Esophagus (tissue), 2 donors: ENCODE data around the gene ANTXR2. TPM values are rescaled to one million over a fixed set of nuclear protein-coding genes. Genes with fewer than 3 reads are reported as not detected.

Source experiments
- H3K27ac ChIP-seq, 2 donors: one replicate each; pipeline ENCODE4 v1.5.1; 2013; ENCODE audit warnings: low read depth in 2 of 2, mild to moderate bottlenecking in 2 of 2, inconsistent platforms in 1 of 2, low read length in 1 of 2, moderate library complexity in 1 of 2
- H3K27me3 ChIP-seq, 2 donors: one replicate each; pipeline ENCODE4 v1.6.1; 2013; ENCODE audit warnings: low read length in 2 of 2, control low read depth in 1 of 2, mild to moderate bottlenecking in 1 of 2; ENCODE audit not compliant: insufficient read depth in 2 of 2, control insufficient read depth in 1 of 2
- H3K36me3 ChIP-seq, 2 donors: one replicate each; pipeline ENCODE4 v1.6.1; 2013; ENCODE audit warnings: low read length in 1 of 2; ENCODE audit not compliant: control insufficient read depth in 2 of 2, insufficient read depth in 2 of 2
- H3K4me1 ChIP-seq, 2 donors: one replicate each; pipeline ENCODE4 v1.6.1; 2013; ENCODE audit warnings: low read length in 1 of 2; ENCODE audit not compliant: control insufficient read depth in 2 of 2, insufficient read depth in 2 of 2
- H3K4me3 ChIP-seq, 2 donors: one replicate each; pipeline ENCODE4 v1.5.1; 2013; ENCODE audit warnings: low read length in 2 of 2, mild to moderate bottlenecking in 2 of 2, low read depth in 1 of 2, moderate library complexity in 1 of 2
- H3K9me3 ChIP-seq, 2 donors: one replicate each; pipeline ENCODE4 v1.6.1; 2013; ENCODE audit warnings: mild to moderate bottlenecking in 2 of 2, low read depth in 1 of 2, low read length in 1 of 2, moderate library complexity in 1 of 2; ENCODE audit not compliant: control insufficient read depth in 2 of 2, insufficient read depth in 1 of 2
- WGBS, 2 donors: extraction: QIAGEN DNeasy Blood & Tissue Kit; methylation state at CpG; one replicate each; pipeline ENCODE4 v1.1.7; 2013; 5-methylcytosine and 5-hydroxymethylcytosine counted together
- polyA plus RNA-seq, 2 donors: library from polyadenylated mRNA; stranded (reverse); fragments of 200-250 nt; gene quantifications; one replicate each; pipeline ENCODE4 v1.2.3, GENCODE V29; 2013
- donor health status: healthy with polysubstance abuse.
- donor health status: Bipolar disorder and iron deficiency.

ANTXR2 gene
- polyA plus RNA-seq, 2 donors = 4.0 to 9.6 TPM

GRCh38 chr4:79877511-79877910, 195.5 kb downstream of the ANTXR2 start:
- H3K27ac ChIP-seq = no peak overlapping the region
- H3K36me3 ChIP-seq = no peaks in the 10 kb centered on the region
- H3K4me1 ChIP-seq = no peaks in the 10 kb centered on the region
- H3K9me3 ChIP-seq = no peaks in the 10 kb centered on the region
- H3K27me3 ChIP-seq = no peaks in the 10 kb centered on the region
- H3K4me3 ChIP-seq = no peak overlapping the region

- H3K36me3 ChIP-seq = no peaks in the 10 kb centered on the region
- 78 to 85% methylated on average over 4 of the region's 4 CpGs for WGBS, 2 donors
- no peak overlapping the region for H3K27ac ChIP-seq
- no peaks in the 10 kb centered on the region for H3K27me3 ChIP-seq
- no peak overlapping the region for H3K4me3 ChIP-seq
- no peaks in the 10 kb centered on the region for H3K4me1 ChIP-seq
- H3K9me3 ChIP-seq = no peaks in the 10 kb centered on the region
These were observed 197.6 kb downstream of the ANTXR2 start for GRCh38 chr4:79875344-79875899.

DNA sequence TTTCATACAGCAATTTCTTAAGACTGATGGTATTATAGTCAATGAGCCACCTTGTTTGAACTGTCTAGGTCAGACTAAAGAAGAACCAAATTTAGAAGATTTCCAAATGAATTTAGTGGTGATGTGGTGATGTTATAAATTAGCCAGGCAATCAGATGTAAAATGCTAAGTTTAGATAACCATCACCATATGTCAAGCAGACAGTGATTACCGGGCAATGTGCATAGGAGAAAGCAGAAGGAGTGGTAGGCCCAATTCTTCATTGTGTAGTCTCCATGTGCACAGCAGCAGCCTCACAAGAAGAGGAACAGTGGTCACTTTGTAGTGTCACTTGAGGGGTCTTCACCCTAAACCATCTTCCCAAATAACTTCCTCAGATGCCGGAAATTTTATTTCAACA, 198.8 kb downstream of the ANTXR2 start:
- H3K27me3 ChIP-seq = no peaks in the 10 kb centered on the region

DNA sequence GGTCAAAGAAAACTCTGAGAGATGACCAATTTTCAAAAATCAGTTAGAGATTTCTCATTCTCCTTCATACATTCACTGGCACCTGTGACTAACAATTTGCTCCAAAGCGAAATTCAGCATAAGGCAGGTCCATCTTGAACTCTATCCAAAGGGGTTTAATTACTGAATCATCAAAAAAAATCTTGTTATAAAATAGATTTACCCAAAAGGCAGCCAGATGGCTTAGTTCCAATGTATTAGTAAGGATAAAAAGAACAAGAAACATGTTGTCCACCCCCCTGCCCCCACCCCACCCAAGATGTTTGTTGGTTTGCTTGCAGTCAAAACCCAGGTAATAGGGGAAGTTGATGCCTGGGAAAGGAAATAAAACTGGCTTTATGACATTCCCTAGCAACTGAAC, 200.3 kb downstream of the ANTXR2 start:
- 47 to 61% methylated on average over 1 of the region's 1 CpG for WGBS, 2 donors
- H3K4me1 ChIP-seq = no peaks in the 10 kb centered on the region
- H3K9me3 ChIP-seq = no peaks in the 10 kb centered on the region
- H3K36me3 ChIP-seq = no peaks in the 10 kb centered on the region
- H3K27me3 ChIP-seq = no peaks in the 10 kb centered on the region
- H3K4me3 ChIP-seq = no peak overlapping the region
- H3K27ac ChIP-seq = no peak overlapping the region

More for the DNA sequence above, 198.8 kb downstream of the ANTXR2 start:
- H3K4me1 ChIP-seq = no peaks in the 10 kb centered on the region
- H3K9me3 ChIP-seq = no peaks in the 10 kb centered on the region
- H3K27ac ChIP-seq = no peak overlapping the region
- H3K4me3 ChIP-seq = no peak overlapping the region
- no peaks in the 10 kb centered on the region for H3K36me3 ChIP-seq
- 89 to 98% methylated on average over 2 of the region's 2 CpGs for WGBS, 2 donors

DNA sequence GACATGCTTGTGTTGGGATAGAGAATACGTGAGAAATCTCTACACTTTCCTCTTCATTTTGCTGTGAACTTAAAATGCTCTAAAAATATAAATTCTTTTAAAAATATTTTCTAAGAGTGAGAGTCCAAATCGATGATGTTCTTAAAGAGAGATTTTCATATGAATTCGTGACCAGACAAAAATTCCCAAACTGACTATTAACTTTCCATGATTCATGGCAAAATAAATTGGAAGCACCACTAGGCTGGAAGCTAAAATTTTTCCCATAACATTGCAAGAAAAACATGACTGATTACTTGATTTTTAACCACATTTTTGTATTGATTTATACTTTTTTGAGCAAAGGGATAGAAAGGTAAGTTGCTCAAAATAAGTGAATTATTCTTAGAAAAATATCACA, 201.1 kb downstream of the ANTXR2 start:
- no peak overlapping the region for H3K4me3 ChIP-seq

DNA sequence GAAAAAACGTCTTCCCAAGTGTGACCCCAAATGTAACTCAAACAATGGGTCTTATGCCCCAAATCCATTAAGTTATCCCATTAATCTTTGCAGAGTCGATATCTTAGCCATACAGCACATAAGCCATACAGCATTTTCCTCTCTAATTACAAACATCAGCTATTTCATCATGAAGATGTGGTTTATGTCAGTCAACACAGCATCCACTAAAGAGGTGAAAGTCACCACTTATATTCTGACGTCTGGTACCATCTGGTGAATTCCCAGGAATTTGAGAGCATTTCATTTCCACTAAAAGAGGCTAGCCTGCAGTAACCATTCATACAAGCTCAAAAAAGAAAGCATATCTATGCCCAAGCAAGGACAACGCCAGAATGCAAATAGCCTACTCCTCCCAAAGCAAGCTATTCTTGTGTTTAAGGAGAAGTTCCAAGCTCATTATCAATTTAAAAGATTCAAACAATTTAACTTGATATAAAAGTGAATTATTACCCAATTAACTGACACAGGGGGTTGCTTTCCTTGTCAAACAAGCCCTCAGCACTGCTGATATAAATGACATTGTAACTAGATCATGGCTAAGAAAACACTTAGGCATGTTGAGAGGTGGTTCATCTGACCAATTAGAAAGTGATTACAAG, 203.3 kb downstream of the ANTXR2 start:
- Histone ChIP-seq H3K27ac (no peak overlapping the region), H3K4me3 (no peak overlapping the region), H3K27me3 (no peaks in the 10 kb centered on the region), H3K9me3 (no peaks in the 10 kb centered on the region), H3K4me1 (no peaks in the 10 kb centered on the region), H3K36me3 (no peaks in the 10 kb centered on the region)
- 62 to 75% methylated on average over 4 of the region's 4 CpGs for WGBS, 2 donors

More for the DNA sequence above, 201.1 kb downstream of the ANTXR2 start:
- Histone ChIP-seq H3K9me3 (no peaks in the 10 kb centered on the region), H3K27me3 (no peaks in the 10 kb centered on the region), H3K36me3 (no peaks in the 10 kb centered on the region), H3K27ac (no peak overlapping the region), H3K4me1 (no peaks in the 10 kb centered on the region)
- WGBS, 2 donors = 54 to 58% methylated on average over 3 of the region's 3 CpGs

DNA sequence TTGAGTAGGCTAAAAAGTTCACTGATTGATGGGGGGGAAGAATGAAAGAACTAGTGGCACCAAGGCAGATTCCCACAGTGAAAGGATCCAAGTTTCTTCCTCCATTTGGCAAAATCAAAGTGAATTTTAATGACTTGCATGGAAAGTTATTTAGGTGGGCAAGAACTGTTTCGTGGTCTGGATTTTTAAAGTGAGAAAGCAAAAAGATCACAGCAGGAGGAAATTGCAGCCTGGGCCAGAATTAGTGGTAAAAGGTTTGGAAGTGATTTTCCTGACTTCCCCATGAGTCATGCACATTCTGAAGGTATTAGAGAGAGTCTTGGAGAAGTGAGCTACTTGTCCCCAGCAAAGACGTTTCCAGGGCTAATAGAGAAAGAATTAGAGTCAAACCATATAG, 207.8 kb downstream of the ANTXR2 start:
- Histone ChIP-seq H3K4me3 (no peak overlapping the region), H3K27me3 (no peaks in the 10 kb centered on the region), H3K9me3 (no peaks in the 10 kb centered on the region), H3K27ac (no peak overlapping the region), H3K36me3 (no peaks in the 10 kb centered on the region), H3K4me1 (no peaks in the 10 kb centered on the region)
- 33 to 34% methylated on average over 2 of the region's 2 CpGs for WGBS, 2 donors

DNA sequence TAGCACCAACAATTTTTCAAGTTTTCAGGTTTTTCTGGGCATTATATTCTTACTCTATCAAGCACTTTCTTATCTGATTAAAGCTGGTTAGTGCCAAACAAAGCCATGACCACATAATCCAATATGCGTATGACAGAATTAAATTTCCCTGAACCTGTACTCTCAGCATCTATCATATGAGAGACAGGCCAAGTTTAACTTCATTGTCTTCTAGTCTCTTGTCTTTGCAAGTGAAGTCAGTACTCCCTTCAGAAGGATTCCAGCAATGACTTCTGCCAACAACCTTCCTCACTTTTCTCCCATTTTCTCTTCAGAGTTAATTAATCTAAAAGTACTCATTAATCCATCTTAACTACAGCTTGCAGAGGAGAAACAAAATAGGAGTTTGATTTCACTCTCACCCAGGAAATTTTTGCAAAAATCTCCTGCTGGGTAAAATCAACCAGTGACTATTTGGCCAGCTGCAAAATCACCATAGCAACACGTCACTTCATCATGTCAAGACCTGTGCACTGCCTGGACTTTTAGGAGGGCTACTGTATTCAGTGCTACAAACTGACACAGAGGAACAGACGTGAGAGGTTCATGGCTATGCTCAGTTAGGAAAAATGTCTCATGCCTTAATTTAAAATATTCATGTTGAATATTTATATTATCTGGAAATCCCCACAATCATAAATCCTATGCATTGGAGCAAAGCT, 208.4 kb downstream of the ANTXR2 start:
- Histone ChIP-seq H3K36me3 (no peaks in the 10 kb centered on the region), H3K4me1 (no peaks in the 10 kb centered on the region), H3K27me3 (no peaks in the 10 kb centered on the region), H3K4me3 (no peak overlapping the region), H3K9me3 (no peaks in the 10 kb centered on the region), H3K27ac (no peak overlapping the region)
- WGBS, 2 donors = 58 to 62% methylated on average over 3 of the region's 3 CpGs

DNA sequence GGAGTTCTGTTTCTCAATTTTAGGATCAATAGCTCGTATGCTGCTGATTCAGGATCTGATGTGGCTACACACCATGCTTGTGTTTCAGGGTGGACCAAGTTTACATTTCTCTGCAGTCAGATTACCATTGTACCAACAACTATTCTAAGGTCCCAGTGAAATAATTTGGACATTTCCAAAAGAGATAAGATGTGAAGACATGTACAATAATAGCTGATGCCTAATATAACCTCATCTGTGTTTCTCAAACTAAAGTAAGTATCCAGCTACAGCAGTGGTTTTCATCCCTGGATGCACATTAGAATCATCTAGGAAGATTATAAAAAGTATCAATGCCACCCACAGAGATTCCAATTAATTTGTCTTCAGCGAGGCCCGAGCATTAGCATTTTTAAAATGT, 209.7 kb downstream of the ANTXR2 start:
- no peaks in the 10 kb centered on the region for H3K9me3 ChIP-seq
- no peak overlapping the region for H3K4me3 ChIP-seq
- no peaks in the 10 kb centered on the region for H3K36me3 ChIP-seq
- H3K27me3 ChIP-seq = no peaks in the 10 kb centered on the region
- 82 to 85% methylated on average over 3 of the region's 3 CpGs for WGBS, 2 donors
- no peaks in the 10 kb centered on the region for H3K4me1 ChIP-seq
- no peak overlapping the region for H3K27ac ChIP-seq

DNA sequence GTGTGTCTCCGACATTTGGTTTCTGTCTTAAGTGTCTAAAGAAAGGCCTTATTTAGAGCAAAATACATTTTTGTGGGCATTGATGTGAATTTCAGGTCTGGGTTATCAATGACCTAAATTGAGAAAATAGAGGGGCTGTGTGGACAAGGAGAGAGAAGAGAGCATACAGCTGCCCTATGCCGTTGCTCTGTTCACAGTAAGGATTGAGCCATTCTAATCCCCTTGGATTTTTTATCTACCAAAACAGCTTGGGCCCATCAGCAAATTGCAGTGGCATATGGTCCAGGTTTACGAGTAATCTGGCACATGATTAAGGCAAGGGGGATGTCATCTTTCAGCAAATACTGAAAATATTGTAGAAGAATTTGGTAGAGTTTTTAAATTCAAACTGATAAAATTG, 210.2 kb downstream of the ANTXR2 start:
- Histone ChIP-seq H3K4me1 (no peaks in the 10 kb centered on the region), H3K27ac (no peak overlapping the region)
- 69 to 74% methylated on average over 3 of the region's 3 CpGs for WGBS, 2 donors

More for the DNA sequence above, 210.2 kb downstream of the ANTXR2 start:
- Histone ChIP-seq H3K36me3 (no peaks in the 10 kb centered on the region), H3K27me3 (no peaks in the 10 kb centered on the region), H3K4me3 (no peak overlapping the region), H3K9me3 (no peaks in the 10 kb centered on the region)
